HL-60 (cell line): Measurements from ENCODE around the gene SYT7.

Source experiments
- POLR2AphosphoS5 ChIP-seq: IDR thresholded peaks from 2 replicates; pipeline ENCODE4 v1.6.1; 2012; ENCODE audit warnings: low read depth
- TF ChIP-seq, protein P1 (sequence below): IDR thresholded peaks from one replicate; pipeline ENCODE4 v1.5.1; 2011; ENCODE audit warnings: low read length, control low read depth, inconsistent platforms; ENCODE audit not compliant: insufficient read depth
- TF ChIP-seq, protein P2 (sequence below): IDR thresholded peaks from 2 replicates; pipeline ENCODE4 v1.6.1; 2012; ENCODE audit warnings: low read depth; ENCODE audit not compliant: insufficient replicate concordance

DNA sequence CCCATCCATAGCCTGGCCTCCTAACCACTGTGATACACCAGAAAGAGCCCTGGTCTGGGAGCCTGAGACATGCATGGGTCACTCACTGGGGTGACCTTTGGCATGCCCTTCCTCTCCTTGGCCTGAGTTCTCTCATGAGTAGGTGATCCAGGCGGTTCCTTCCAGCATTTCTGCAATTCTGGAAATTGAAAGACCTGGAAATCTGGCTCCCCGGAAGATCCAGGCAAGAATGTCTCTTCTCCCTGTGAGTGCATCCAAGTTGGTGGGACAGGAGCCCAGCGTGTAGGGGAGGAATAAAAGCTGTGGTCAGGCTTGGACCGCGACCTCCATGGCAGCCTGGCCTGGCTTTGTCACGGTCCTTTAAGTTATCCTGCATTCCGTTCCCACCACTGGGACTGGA is 16.1 kb upstream of the SYT7 start:
- TF ChIP-seq, protein P1, sequence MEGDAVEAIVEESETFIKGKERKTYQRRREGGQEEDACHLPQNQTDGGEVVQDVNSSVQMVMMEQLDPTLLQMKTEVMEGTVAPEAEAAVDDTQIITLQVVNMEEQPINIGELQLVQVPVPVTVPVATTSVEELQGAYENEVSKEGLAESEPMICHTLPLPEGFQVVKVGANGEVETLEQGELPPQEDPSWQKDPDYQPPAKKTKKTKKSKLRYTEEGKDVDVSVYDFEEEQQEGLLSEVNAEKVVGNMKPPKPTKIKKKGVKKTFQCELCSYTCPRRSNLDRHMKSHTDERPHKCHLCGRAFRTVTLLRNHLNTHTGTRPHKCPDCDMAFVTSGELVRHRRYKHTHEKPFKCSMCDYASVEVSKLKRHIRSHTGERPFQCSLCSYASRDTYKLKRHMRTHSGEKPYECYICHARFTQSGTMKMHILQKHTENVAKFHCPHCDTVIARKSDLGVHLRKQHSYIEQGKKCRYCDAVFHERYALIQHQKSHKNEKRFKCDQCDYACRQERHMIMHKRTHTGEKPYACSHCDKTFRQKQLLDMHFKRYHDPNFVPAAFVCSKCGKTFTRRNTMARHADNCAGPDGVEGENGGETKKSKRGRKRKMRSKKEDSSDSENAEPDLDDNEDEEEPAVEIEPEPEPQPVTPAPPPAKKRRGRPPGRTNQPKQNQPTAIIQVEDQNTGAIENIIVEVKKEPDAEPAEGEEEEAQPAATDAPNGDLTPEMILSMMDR: no peak
- no peak for TF ChIP-seq POLR2AphosphoS5
- TF ChIP-seq, protein P2, sequence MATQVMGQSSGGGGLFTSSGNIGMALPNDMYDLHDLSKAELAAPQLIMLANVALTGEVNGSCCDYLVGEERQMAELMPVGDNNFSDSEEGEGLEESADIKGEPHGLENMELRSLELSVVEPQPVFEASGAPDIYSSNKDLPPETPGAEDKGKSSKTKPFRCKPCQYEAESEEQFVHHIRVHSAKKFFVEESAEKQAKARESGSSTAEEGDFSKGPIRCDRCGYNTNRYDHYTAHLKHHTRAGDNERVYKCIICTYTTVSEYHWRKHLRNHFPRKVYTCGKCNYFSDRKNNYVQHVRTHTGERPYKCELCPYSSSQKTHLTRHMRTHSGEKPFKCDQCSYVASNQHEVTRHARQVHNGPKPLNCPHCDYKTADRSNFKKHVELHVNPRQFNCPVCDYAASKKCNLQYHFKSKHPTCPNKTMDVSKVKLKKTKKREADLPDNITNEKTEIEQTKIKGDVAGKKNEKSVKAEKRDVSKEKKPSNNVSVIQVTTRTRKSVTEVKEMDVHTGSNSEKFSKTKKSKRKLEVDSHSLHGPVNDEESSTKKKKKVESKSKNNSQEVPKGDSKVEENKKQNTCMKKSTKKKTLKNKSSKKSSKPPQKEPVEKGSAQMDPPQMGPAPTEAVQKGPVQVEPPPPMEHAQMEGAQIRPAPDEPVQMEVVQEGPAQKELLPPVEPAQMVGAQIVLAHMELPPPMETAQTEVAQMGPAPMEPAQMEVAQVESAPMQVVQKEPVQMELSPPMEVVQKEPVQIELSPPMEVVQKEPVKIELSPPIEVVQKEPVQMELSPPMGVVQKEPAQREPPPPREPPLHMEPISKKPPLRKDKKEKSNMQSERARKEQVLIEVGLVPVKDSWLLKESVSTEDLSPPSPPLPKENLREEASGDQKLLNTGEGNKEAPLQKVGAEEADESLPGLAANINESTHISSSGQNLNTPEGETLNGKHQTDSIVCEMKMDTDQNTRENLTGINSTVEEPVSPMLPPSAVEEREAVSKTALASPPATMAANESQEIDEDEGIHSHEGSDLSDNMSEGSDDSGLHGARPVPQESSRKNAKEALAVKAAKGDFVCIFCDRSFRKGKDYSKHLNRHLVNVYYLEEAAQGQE: no peak
